NCI-H2107 (cell line): Measurements from ENCODE around the gene UTF1.
A peak's percentile ranks its signal among the peaks of the same experiment; 100 is the strongest.

Experiments used
- DNase-seq: peaks from one replicate; lab custom pipeline; 2025; lab: John Stamatoyannopoulos, UW

Gene UTF1

DNA sequence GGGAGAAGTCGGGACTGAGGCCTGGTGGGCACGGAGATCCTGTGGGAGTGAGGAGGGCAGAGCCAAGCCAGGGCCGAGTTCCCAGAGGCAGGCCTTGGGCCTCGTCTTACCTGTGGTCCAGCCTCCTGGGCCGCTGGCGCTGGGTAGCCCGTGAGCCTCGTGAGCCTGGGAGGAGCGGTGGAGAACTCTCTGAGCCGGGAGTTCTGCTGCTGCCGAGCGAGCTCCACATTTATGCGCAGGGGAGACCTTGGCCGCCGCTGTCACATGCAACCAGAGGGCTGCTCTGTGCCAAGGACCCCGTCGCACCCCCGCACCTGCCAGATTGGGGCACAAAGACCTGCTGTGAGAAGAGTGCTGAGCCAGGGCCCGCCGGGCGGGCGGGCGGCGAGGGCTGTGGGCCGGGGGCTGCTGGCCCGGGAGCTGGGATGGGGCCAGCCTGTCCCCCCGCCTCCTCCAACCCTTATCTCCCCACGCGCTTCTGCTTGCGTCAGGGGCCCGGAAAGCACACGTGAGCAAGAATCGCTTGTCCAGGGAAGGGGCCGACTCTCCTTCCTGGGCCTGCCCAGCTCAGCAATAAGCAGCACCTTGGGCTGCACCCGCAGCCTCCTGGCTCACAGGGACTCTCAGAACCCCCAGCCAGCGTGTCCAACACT lies 17.8 kb downstream of the UTF1 start:
- no peak for DNase-seq

DNA sequence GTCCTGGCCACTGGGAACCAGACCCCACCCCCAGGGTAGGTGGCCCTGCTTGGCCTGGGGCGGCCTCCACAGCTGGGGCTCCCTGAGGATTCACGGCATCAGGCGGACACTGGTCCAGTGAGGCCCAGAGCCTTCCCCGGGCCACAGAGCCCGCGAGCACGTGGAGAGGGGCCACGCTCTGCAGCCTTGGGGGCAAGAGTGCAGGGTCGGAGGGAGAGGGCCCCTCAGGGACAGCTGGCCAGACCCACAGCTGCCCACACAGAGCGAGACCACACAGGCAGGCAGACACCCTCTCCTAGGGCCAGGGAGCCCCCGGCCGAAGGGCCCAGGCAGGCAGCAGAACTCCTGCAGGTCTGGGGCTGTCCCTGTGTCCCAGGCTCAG lies 18.3 kb downstream of the UTF1 start:
- DNase-seq: no peak

DNA sequence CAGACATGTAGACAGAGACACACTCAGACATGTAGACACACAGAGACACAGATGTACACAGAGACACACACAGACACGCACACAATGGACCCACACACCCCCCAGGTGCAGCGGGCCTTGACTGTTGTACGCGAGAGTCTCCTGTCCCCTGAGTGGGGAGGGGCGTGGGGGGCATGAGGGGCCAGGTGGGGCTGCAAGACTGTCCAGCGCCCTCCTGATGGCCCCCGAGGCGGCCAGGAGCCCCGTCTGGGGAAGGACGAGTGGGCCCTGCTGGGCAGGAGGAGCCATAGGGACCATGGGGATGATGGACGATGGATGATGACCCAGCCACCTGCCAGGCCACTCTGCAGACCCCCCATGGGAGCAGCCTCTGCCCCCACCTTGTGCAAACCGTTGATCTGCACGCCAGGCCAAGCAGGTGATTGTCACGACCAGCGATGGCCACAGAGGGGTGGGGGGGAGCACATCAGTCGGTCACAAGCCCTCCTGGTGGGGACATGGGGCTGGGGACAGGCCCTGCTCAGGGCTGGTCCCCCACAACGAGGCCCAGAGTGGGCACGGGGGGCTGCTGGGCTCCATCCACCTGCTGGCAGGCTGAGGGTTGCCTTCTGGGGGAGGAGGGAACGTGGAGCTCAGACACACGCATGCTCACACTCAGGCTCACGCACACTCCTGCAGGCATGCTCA lies 19.2 kb downstream of the UTF1 start:
- no peak for DNase-seq

DNA sequence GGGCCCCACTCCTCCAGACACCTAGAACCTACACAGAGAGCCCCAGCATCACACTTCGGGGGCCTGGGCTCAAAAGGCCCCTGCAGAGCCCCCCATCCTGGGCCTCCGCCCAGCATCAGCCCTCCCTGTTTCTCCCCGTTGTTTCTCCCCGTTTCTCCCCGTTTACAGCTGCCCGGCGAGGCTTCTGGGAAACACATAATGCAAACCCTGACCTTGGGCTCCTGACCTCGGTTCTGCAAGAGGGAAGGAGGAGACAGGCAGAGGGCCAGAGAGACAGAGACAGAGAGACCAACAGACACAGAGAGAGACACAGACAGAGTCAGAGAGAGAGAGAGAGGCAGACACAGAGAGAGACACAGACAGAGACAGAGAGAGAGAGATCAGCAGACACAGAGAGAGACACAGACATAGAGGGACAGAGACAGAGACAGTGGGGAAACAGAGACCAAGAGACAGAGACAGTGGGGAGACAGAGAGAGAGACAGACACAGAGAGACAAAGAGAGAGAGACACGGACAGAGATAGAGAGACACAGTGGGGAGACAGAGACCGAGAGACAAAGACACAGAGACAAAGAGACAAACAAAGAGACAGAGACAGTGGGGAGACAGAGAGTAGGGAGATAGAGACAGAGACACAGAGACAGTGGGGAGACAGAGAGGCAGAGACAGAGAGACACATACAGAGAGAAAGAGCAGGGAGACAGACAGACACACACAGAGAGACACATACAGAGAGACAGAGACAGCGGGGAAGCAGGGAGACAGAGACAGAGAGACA lies 20.1 kb downstream of the UTF1 start:
- DNase-seq: no peak

DNA sequence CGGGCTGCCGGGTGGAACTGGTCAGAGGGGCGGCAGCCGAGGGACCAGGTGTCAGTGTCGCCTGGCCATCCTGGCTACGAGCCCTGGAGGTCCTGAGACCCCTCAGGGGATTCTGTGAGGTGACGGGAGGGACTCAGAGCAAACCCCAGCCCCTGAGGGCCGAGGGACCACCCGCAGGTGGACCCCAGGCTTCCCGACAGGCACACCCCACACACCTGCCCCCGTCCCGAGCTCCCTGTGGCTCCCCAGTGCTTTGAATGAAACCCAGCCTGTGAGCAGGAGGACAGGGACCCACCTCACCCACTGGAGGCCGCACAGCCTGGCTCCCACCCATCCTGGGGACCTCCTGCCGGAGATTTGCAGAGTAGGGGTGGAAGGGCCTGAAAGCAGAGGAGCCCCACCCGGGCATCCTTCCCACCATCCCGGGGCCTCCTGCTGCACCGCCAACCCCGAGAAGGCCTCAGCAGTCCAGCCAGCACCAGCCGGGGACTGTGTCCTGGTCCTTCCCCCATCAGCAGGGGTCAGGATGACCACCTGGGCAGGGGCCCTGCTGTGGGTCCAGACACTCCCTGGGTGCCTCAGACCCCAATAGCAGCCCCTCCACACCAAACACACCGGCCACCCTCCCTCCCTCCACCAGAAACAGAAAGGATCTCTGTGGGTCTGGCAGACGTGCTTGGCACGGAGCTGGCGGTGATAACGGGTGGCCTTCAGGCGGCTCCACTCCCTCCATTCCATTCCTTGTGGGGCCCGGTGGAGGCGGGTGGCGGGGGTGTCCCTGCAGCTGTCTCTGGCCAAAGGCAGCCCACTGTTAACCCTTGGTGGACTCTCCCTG lies 21.6 kb downstream of the UTF1 start:
- no peak for DNase-seq

DNA sequence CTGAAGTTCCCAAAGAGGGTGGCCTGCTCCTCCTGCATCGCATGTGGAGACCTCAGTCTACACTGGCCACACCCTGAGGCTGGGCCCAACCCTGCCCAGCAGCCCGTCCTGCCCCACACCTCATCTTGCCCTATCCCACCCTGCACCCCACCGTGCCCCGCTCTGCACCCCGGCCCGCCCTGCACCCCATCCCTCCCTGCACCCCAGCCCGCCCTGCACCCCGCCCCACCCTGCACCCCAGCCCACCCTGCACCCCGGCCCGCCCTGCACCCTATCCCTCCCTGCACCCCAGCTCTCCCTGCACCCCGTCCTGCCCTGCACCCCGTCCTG lies 22.2 kb downstream of the UTF1 start:
- no peak for DNase-seq

DNA sequence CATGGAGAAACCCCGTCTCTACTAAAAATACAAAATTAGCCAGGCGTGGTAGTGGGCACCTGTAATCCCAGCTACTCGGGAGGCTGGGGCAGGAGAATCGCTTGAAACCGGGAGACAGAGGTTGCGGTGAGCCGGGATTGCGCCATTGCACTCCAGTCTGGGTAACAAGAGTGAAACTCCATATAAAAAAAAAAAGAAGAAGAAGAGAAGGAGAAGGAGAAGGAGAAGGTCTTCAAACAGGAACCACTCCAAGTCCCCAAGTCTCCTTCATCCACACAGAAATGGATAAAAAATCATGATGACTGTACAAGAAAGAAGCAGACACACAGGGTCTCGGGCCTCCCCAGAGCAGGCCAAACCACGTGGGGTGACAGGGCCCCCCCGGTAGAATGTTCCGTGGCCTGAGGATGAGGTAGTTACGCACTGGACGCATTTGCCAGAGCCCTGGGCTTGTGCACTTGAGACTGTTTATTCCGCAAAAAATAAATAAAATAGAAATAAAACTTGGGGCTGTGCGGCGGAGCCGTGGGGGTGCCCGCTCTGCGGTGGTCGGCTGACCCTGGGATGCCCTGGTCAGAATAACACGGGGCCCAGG lies 23.4 kb downstream of the UTF1 start:
- DNase-seq: no peak

DNA sequence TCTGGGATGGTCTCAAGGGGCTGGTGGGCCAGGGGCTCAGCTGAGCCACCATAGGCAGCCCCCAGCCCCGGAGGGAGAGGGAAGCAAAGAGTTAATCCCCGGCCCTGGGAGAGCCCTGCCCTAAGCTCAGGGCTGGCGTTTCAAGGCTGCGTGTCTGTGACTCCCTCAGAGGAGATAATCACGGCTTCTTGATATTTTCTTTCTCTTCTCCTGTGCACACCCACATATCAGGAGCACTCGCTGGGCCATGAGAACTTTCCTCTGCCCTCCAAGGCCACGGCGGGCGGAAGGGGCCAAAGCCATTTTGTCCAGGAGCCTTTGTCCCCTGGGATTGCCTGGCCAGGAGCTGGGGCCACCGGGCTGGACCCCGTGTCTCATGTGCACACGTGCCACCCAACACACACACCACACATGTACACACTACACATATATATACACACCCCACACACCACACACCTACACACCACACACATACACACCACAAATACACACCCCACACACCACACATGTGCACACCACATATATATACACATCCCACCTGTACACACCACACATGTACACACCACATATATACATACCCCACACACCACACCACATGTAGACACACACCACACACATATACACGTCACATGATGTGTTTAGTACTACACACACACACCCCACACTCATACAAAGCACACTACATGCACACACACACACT lies 24.6 kb downstream of the UTF1 start:
- DNase-seq: no peak

DNA sequence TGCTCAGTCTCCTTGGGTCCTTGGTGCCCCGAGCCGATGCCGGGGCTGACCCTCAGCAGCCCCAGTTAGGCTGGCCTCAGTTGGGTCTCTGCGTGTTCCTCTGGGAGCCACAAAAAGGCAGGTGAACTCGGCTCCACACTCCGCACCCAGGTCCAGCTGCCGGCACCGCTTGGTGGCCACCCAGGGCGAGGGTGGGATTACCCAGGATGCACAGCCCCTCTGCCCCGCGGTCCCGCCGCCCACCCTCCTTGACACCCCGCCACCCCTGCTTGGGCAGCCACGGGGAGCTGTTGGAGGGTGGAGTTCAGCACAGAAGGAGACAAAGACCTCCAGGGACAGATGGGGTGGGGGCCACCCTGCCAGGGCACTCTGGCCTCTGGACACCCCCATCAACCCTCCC lies 25.3 kb downstream of the UTF1 start:
- DNase-seq: no peak

DNA sequence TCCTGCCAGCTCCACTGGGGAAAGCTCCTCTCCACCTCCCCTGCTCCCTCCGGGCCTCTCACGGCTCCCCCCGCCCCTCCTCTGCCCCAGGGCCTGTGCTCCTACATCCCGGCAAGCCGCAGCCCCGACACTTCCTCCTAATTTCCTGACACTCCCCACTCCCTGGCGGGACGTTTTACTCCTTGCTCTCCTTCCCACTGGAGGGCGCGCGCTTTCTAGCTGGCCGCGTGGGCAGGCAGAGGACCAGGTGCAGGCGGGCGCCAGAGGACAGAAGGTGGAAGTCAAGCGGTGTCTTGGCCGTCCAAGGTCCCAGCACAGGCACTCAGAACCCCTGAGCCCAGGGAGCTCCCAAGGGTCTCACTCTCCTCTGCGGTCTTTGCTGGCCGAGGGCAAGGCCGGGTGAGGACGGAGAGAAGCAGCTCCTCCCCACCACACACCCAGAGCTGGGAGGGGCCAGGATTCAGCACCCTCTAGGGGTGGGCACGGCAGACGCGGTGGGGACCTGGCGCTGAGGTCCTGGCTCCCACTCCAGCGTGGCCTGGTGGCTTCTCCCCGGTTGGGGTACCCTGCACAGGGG lies 27.6 kb downstream of the UTF1 start:
- no peak for DNase-seq

DNA sequence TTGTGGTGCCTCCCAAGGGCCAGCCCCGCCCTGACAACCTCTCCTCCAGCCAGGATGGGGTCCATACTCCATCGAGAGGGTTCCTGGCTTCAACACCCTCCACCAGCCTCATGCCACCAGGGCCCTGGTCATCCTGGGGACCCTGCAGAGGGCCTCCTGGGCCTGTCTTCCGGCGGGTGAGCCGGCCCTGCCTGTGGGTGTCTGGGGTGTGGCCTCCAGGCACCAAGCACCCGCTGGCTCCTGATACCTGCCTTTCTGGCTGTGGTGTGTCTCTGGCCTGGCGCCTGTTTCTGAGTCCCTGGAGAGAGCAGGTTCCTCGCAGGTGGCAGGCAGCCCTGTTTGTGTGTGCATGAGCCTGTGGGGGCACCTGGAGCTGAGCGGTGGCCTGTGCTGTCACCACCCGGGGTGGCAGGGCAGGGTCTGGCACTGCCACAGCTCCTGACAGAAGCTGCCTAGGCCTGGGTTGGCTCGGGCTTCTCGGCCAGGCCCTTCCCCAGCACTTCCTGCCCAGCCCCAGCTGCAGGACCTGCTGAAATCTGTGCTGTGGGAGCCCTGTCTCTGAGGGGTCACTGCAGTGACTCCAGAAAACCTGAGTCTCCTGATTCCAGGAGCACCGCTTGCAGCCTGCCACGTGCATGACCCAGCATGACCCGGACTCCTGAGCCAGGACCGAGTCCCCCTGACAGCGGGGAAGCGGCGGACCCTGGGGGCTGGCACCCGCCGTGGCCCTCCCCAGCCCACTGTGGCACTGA lies 28.2 kb downstream of the UTF1 start:
- peak; percentile 32 for DNase-seq

DNA sequence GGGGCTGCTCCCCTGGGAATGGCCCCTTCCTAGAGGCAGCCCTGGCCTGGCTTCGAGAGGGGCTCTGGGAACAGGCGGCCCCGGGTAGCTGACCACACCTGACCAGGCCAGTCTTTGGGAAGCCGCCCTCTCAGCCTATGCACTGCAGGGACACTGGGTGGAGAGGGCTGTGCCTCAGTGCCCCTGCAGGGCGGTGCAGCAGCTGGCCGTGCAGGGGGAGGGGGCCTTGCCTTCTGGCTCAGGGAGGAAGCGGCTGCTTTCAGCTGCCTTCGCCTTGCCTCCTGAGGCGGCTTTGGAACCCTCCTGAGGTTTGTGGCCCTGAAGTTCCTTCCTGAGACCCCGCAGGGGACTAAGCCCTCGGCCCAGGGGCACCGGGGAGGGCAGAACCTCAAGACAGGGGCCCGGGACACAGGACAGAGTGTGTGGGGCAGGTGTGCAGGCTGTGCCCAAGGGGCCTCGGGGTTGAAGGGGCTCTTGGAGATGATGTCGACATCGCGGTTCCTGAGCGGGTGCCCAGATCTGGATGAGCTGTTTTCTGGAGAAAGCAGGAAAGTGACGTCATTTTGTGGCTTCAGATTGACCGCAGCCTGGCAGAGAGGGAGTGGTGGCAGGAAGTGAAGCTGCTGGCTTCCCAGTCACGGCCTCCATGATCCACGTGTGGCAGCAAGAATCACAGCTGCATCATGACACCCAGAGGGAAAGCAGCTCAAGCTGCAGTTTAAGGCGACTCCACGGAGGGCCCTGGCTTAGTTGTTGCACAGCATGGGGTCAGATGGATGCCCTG lies 29.0 kb downstream of the UTF1 start:
- DNase-seq: peak; percentile 43

DNA sequence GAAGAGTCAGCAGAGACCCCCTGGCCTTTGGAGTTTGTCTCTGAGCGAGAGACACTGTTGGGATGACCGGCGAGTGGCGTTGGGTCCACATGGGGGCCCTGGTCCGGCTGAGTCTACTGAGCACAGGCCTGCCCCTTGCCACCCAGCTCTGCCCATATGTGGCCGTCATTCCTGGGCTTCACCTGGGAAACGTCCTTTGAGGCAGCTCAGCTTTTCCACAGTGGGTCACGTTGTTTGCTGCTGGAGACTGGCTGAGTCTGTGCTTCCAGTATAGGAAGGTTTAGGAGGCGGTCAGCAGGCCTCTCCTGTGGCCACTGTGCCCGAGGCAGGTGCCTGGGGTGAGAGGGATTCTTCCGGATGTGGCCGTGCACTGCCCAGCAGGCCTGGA lies 29.6 kb downstream of the UTF1 start:
- DNase-seq: no peak

DNA sequence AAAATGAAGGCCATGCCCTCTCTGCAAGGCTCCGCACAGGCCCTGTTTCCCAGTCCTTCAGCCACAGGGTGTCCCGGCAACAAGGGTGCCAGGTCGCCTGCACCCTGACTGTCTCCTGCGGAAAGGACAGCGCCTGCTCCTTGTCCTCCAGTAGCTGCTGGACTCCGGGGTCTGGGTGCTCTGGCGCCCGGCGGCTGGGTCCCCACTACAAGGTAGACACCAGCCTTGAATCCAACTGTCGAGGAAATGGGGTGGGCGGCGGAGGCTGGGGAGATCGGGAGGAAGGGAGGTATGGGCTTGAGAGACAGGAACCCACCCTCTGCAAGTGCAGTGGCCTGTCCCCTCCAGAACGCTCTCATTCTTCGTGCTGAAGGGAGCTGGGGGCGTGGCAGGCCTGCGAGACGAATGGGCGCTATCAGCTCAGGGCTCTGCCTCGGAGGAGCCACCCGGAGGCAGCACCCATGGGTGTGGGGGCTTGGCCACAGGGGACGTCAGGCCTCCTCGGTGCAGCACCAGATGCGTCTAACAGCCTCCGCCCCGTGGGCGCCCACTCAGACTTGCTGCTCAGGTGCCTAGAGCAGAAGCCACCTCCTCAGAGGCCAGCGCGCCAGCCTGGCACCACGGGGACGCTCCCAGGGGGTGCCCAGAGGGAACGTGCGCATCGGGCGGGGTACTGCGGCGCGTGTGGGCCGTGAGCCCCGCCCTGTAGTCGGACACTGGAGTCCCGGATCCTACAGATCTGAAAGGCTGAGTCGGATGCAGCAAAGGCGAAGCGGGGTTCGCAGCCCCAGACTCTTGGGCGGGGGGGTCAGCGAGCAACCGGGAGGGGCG lies 31.1 kb downstream of the UTF1 start:
- DNase-seq: no peak

DNA sequence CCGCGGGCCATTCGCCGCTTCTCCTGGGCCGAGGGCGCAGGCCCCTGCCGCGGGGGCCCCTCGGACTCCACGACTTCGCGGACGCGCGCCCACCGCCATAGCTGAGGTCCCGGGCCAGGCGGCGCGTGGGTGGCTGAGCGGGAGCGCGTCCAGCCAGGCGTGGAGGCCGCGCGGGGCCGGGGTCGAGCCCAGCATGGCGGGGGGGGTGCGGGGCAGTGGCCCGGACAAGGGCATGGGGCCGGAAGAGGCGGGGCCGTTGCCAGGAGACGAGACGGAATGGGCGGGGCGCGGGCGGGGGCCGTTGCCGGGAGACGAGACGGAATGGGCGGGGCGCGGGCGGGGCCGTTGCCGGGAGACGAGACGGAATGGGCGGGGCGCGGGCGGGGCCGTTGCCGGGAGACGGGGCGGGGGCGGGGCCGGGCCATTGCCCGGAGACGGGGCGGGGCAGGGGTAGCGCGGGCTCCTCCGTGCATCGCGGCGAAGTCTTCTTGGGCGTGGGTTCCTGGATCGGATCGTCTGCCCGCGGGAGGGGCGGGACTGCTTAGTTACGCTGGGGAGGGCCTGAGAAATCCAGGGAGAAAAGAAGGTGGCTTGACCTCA lies 31.8 kb downstream of the UTF1 start:
- peak; percentile 37 for DNase-seq

DNA sequence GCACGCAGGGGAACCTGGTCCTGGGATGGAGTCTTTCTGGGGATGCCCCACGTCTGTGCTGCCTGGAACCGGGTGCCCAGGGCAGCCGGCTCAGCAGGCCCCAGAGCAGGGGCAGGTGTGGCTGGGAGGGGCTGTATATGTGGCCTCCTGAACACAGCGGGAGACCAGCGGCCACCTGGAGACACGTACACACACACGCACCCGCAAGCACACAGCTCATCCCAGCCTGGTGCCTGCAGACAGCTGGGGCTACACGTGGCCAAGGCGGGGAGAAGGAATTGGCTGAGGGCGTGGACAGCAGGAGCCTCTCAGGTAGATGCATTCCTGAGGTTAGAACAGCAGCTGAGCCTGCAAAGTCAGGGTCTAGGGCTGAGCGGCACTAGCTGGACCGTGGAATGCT lies 32.7 kb downstream of the UTF1 start:
- DNase-seq: no peak

DNA sequence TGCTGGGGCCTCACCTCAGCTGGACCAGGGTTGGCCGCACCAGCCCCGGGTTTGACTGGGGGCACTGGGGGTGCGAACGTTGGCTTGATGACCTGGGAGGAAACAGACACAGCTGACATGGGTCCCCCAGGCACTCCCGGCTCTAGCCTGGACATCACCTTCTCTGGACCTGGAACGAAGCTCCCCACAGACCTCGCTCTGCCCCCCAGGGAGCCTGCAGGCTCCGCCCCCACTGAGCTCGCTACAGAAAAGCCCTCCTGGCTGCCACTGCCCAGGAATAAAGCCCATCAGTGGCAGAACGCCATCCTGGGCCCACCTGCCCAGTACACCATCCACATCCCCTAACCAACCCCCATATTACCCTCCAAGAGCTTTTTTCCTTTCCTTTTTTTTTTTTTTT lies 33.7 kb downstream of the UTF1 start:
- no peak for DNase-seq

DNA sequence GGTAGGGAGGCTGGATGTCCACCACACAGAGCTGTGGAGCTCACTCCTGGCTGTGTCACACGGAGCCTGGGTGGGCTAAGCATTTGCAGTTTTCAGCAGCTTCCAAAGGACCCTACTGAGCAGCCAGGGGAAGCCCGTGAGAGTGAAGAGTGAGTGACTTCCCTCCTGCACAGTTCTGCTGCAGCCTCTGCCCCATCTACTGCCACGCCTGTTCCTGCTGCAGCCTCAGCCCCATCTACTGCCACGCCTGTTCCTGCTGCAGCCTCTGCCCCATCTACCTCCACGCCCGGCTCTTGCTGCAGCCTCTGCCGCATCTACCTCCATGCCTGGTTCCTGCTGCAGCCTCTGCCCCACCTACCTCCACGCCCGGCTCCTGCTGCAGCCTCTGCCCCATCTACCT lies 34.4 kb downstream of the UTF1 start:
- DNase-seq: no peak
